GM12878 (cell line): ENCODE data around the gene MAST3. TPM values are rescaled to one million over a fixed set of nuclear protein-coding genes. Genes with fewer than 3 reads are reported as not detected.

Source experiments
- CBFB ChIP-seq: IDR thresholded peaks from 2 replicates; pipeline ENCODE4 v1.6.1; 2016; ENCODE audit warnings: antibody characterized with exemption, low read depth
- DPF2 ChIP-seq: fragments of 450-650 bp; IDR thresholded peaks from 2 replicates; pipeline ENCODE4 v1.6.1; 2017; ENCODE audit warnings: mild to moderate bottlenecking
- KDM1A ChIP-seq: fragments of 200-600 bp; sonication (generic); IDR thresholded peaks from 2 replicates; pipeline ENCODE4 v1.6.1; 2016; ENCODE audit warnings: borderline replicate concordance
- LARP7 ChIP-seq: fragments of 450-650 bp; IDR thresholded peaks from 2 replicates; pipeline ENCODE4 v1.6.1; 2017; ENCODE audit warnings: mild to moderate bottlenecking
- NFIC ChIP-seq: IDR thresholded peaks from 2 replicates; pipeline ENCODE4 v1.6.1; 2012; ENCODE audit warnings: low read depth, mild to moderate bottlenecking, inconsistent platforms, low read length, moderate library complexity
- POLR2A ChIP-seq: IDR thresholded peaks from 2 replicates; pipeline ENCODE4 v1.6.1; 2011; ENCODE audit warnings: low read depth, mild to moderate bottlenecking, low read length
- POLR2AphosphoS2 ChIP-seq: IDR thresholded peaks from 2 replicates; pipeline ENCODE4 v1.6.1; 2011; ENCODE audit warnings: low read depth, mild to moderate bottlenecking, low read length, improper control_type of control experiment, moderate library complexity
- SMAD1 ChIP-seq: fragments of 450-650 bp; IDR thresholded peaks from 2 replicates; pipeline ENCODE4 v1.6.1; 2018; ENCODE audit warnings: mild to moderate bottlenecking, low read depth; ENCODE audit not compliant: partially characterized antibody
- WRNIP1 ChIP-seq: IDR thresholded peaks from 2 replicates; pipeline ENCODE4 v1.6.1; 2011; ENCODE audit warnings: low read depth, low read length, improper control_type of control experiment, borderline replicate concordance
- polyA plus RNA-seq, 11 experiments: library from polyadenylated mRNA; depleted of rRNA in 4 of 11; unstranded in 6 of 11; stranded (reverse) in 5 of 11; fragments of >200 nt; fragmentation: Nextera tagmentation in 4 of 11; fragmentation: Illumina TruSeq in 1 of 11; extraction: Ambion mirVana in 4 of 11; extraction: Trizol in 1 of 11; gene quantifications; 1 replicate in 1 of 11; 2 replicates in 10 of 11; pipeline versions ENCODE4 v1.2.1 to v1.2.3, GENCODE V29; 2011 to 2016; ENCODE audit warnings: inconsistent platforms in 2 of 11, missing spikeins in 2 of 11, low read depth in 1 of 11
- total RNA-seq, 4 experiments: library from RNA; depleted of rRNA in 3 of 4; stranded (reverse); fragments of >200 nt in 3 of 4; fragmentation: Illumina TruSeq in 1 of 4; extraction: Trizol in 1 of 4; gene quantifications; 2 replicates each; pipeline versions ENCODE4 v1.2.1 to v1.2.3, GENCODE V29; 2013 to 2021
- TF ChIP-seq, protein P1 (sequence below): fragments of 450-650 bp; IDR thresholded peaks from 2 replicates; pipeline ENCODE4 v1.6.1; 2016; ENCODE audit warnings: mild to moderate bottlenecking
- TF ChIP-seq, protein P2 (sequence below): IDR thresholded peaks from 2 replicates; pipeline ENCODE4 v1.6.1; 2011; ENCODE audit warnings: borderline replicate concordance, low read depth, mild to moderate bottlenecking, moderate library complexity, mixed read lengths, low read length; ENCODE audit not compliant: insufficient read depth; ENCODE audit errors: extremely low read length
- TF ChIP-seq, protein P3 (sequence below): fragments of 450-650 bp; IDR thresholded peaks from 2 replicates; pipeline ENCODE4 v1.6.1; 2016; ENCODE audit warnings: mild to moderate bottlenecking

The MAST3 gene
- total and polyA plus RNA-seq, 10 of the 15 experiments (the other 5 are each of a cell fraction or from before 2014, with no cell fraction given): 3.0 to 22.2 (median 7.5) TPM

DNA sequence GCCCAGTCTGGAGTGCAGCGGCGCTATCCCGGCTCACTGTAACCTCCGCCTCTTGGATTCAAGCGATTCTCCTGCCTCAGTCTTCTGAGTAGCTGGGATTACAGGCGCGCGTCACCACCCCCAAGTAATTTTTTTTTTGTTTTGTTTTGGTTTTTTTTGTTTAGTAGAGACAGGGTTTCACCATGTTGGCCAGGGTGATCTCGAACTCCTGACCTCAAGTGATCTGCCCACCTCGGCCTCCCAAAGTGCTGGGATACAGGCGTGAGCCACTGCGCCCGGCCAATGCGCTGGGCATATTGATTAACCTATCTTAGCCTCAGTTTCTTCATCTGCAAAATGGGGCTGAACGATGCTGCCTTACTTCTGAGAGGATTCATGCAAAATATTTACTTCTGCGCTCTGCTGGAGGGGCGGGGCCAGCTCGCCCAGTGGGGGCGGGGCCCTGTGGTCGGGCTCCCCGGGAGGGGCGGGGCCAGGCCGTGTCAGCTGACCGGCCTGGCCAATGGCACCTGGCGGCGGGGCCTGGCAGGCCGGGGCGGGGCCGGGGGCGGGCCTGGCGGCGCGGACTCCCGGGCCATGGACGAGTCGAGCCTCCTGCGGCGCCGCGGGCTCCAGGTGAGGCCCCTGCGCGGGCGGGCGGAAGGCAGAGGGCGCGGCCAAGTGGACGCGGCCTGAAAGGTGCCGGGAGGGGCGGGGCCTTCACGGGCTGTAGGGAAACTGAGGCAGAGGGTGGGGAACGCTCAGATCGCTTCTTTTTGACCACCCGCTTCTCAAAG, at the start of gene MAST3 (continued):
- TF ChIP-seq, protein P1, sequence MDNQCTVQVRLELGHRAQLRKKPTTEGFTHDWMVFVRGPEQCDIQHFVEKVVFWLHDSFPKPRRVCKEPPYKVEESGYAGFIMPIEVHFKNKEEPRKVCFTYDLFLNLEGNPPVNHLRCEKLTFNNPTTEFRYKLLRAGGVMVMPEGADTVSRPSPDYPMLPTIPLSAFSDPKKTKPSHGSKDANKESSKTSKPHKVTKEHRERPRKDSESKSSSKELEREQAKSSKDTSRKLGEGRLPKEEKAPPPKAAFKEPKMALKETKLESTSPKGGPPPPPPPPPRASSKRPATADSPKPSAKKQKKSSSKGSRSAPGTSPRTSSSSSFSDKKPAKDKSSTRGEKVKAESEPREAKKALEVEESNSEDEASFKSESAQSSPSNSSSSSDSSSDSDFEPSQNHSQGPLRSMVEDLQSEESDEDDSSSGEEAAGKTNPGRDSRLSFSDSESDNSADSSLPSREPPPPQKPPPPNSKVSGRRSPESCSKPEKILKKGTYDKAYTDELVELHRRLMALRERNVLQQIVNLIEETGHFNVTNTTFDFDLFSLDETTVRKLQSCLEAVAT: 0 out of 2 replicates have a peak, but pooled peaks have one; percentile 17
- TF ChIP-seq, protein P2, sequence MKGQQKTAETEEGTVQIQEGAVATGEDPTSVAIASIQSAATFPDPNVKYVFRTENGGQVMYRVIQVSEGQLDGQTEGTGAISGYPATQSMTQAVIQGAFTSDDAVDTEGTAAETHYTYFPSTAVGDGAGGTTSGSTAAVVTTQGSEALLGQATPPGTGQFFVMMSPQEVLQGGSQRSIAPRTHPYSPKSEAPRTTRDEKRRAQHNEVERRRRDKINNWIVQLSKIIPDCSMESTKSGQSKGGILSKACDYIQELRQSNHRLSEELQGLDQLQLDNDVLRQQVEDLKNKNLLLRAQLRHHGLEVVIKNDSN: peak; percentile 61
- TF ChIP-seq CBFB (no peak), DPF2 (0 out of 2 replicates have a peak, but pooled peaks have one; percentile 38), WRNIP1 (no peak), POLR2A (peak; percentile 78), SMAD1 (no peak), POLR2AphosphoS2 (0 out of 2 replicates have a peak, but pooled peaks have one; percentile 46), LARP7 (peak; percentile 27; the same call in 1 of the 2 replicates), KDM1A (peak; percentile 60; the same call in 1 of the 2 replicates), NFIC (no peak)
- TF ChIP-seq, protein P3, sequence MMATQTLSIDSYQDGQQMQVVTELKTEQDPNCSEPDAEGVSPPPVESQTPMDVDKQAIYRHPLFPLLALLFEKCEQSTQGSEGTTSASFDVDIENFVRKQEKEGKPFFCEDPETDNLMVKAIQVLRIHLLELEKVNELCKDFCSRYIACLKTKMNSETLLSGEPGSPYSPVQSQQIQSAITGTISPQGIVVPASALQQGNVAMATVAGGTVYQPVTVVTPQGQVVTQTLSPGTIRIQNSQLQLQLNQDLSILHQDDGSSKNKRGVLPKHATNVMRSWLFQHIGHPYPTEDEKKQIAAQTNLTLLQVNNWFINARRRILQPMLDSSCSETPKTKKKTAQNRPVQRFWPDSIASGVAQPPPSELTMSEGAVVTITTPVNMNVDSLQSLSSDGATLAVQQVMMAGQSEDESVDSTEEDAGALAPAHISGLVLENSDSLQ: peak; percentile 28; the same call in 1 of the 2 replicates
